B cell (primary cell): Measurements from ENCODE around the gene L3MBTL4.

ENCODE experiments used
- EZH2 ChIP-seq: IDR thresholded peaks from 2 replicates; pipeline ENCODE4 v1.6.1; 2012; ENCODE audit warnings: borderline replicate concordance, low read depth, mild to moderate bottlenecking, moderate library complexity, low read length; ENCODE audit not compliant: insufficient read depth, poor library complexity, severe bottlenecking
- TF ChIP-seq, protein P1 (sequence below): fragments of 200-600 bp; IDR thresholded peaks from one replicate; pipeline ENCODE4 v1.8.0; 2022; ENCODE audit warnings: antibody characterized with exemption, mild to moderate bottlenecking

DNA sequence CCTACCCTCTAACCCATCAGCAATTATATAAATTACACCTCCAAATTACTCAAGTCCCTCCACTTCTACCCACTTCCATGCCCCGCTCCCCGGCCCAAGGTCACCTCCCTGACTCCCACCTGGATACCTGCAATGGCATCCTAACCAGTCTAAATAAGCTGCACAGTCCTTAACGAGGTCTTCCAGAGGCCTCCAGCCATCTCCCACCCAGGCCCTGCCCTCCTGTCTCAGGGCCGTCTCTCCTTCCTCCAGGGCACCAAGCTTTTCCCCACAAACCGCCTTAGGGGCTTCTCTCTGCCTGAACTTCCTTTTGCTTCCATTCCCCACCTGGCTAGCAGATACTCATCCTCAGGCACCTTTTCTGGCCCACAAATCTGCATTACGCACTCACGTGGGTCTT is 4.8 kb downstream of the L3MBTL4 start:
- TF ChIP-seq, protein P1, sequence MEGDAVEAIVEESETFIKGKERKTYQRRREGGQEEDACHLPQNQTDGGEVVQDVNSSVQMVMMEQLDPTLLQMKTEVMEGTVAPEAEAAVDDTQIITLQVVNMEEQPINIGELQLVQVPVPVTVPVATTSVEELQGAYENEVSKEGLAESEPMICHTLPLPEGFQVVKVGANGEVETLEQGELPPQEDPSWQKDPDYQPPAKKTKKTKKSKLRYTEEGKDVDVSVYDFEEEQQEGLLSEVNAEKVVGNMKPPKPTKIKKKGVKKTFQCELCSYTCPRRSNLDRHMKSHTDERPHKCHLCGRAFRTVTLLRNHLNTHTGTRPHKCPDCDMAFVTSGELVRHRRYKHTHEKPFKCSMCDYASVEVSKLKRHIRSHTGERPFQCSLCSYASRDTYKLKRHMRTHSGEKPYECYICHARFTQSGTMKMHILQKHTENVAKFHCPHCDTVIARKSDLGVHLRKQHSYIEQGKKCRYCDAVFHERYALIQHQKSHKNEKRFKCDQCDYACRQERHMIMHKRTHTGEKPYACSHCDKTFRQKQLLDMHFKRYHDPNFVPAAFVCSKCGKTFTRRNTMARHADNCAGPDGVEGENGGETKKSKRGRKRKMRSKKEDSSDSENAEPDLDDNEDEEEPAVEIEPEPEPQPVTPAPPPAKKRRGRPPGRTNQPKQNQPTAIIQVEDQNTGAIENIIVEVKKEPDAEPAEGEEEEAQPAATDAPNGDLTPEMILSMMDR = no peak
- no peak for TF ChIP-seq EZH2
